DND-41 (cell line): ENCODE data around the gene ZNF789.

Experiments
- ATAC-seq: fragments of 200-7000 bp; cut with Tn5 transposase; 3 replicates; pipeline ENCODE4 v1.9.1; 2021; ENCODE audit warnings: low read depth; ENCODE audit not compliant: insufficient read depth
- DNase-seq: peaks from one replicate; pipeline ENCODE4 v3.0.0-alpha.2; 2020
- H2AFZ ChIP-seq: 2 replicates; pipeline ENCODE4 v1.6.0; 2012; ENCODE audit warnings: low read depth, low read length
- H3K27ac ChIP-seq: 2 replicates; pipeline ENCODE4 v1.5.1; 2012; ENCODE audit warnings: low read length, inconsistent platforms
- H3K27me3 ChIP-seq: fragments of 200-600 bp; sonication (generic); 2 replicates; pipeline ENCODE4 v1.6.0; 2012; ENCODE audit warnings: low read length, mild to moderate bottlenecking, inconsistent platforms; ENCODE audit not compliant: insufficient read depth, poor library complexity
- H3K36me3 ChIP-seq: 2 replicates; pipeline ENCODE4 v1.5.1; 2012; ENCODE audit warnings: low read length, inconsistent platforms; ENCODE audit not compliant: insufficient read depth
- H3K4me1 ChIP-seq: 2 replicates; pipeline ENCODE4 v1.5.1; 2012; ENCODE audit warnings: mild to moderate bottlenecking, low read length; ENCODE audit not compliant: insufficient read depth
- H3K4me2 ChIP-seq: 2 replicates; pipeline ENCODE4 v1.6.0; 2012; ENCODE audit warnings: mild to moderate bottlenecking, moderate library complexity, low read length, inconsistent platforms; ENCODE audit not compliant: insufficient read depth
- H3K4me3 ChIP-seq, 2 experiments: fragments of 200-600 bp in 1 of 2; shearing (Covaris generic) in 1 of 2; 2 replicates each; pipeline ENCODE4 v1.5.1; 2012 to 2016; ENCODE audit warnings: inconsistent platforms in 2 of 2, low read length in 2 of 2, mild to moderate bottlenecking in 2 of 2, low read depth in 1 of 2, moderate library complexity in 1 of 2
- H3K79me2 ChIP-seq: 2 replicates; pipeline ENCODE4 v1.6.0; 2012; ENCODE audit warnings: low read length, inconsistent platforms; ENCODE audit not compliant: insufficient read depth
- H3K9ac ChIP-seq: 2 replicates; pipeline ENCODE4 v1.6.0; 2012; ENCODE audit warnings: low read depth, mild to moderate bottlenecking, inconsistent platforms, low read length, moderate library complexity
- H3K9me3 ChIP-seq: 2 replicates; pipeline ENCODE4 v1.5.1; 2012; ENCODE audit warnings: low read length, moderate library complexity, mild to moderate bottlenecking, inconsistent platforms; ENCODE audit not compliant: insufficient read depth, severe bottlenecking
- H4K20me1 ChIP-seq: 2 replicates; pipeline ENCODE4 v1.6.0; 2012; ENCODE audit warnings: low read length; ENCODE audit not compliant: insufficient read depth
- CTCF ChIP-seq: IDR thresholded peaks from 2 replicates; pipeline ENCODE4 v1.5.1; 2012; ENCODE audit warnings: borderline replicate concordance, low read length, moderate library complexity, mild to moderate bottlenecking; ENCODE audit not compliant: poor library complexity, severe bottlenecking; ENCODE audit errors: extremely low read depth
- EZH2 ChIP-seq: IDR thresholded peaks from 3 replicates; pipeline ENCODE4 v1.6.1; 2012; ENCODE audit warnings: borderline replicate concordance, low read depth, mild to moderate bottlenecking, moderate library complexity, low read length, inconsistent platforms; ENCODE audit not compliant: severe bottlenecking

Gene ZNF789

GRCh38 chr7:99438573-99439480 is 33.9 kb upstream of the ZNF789 start, which contains the start of the genes CPSF4 and PTCD1:
TSS of gene CPSF4 (plus strand) at chr7:99438943. CDS start at chr7:99439083, 140 bp downstream.
TSS of gene PTCD1 (minus strand) at chr7:99438798. CDS start at chr7:99435242, 3,556 bp downstream.
- Histone ChIP-seq H3K36me3 (peaks cover 47% of the 10 kb centered on the region), H3K79me2 (peaks cover 75% of the 10 kb centered on the region), H4K20me1 (peaks cover 16% of the 10 kb centered on the region), H3K4me2 (peak within 1 kb of the TSS; percentile 78), H3K27me3 (no peaks in the 10 kb centered on the region), H2AFZ (peak within 1 kb of the TSS; percentile 97), H3K9me3 (no peaks in the 10 kb centered on the region), H3K9ac (peak within 1 kb of the TSS; percentile 94), H3K4me1 (peaks cover 38% of the 10 kb centered on the region), H3K4me3 (peak within 1 kb of the TSS; percentile 95 to 97), H3K27ac (peak within 1 kb of the TSS; percentile 80)
- DNase-seq (peak; percentile 93), ATAC-seq (peak; percentile 89)
- TF ChIP-seq EZH2 (no peak), CTCF (no peak)

DNA sequence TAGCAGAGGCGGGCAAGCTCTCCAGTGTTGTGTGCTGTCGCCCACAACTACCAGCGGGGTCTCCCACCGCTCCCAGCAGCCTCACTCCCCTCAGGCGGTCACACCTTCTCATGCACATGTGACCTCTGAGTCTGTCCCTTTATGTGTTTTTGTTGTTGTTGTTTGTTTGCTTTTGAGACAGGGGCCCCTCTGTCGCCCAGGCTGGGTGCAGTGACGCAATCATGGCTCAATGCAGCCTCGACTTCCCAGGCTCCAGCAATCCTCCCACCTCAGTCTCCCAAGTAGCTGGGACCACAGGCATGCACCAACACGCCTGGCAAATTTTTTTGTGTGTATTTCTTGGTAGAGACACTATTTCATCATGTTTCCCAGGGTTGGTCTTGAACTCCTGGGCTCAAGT is 32.5 kb upstream of the ZNF789 start:
- no peak overlapping the region for H2AFZ ChIP-seq
- peak overlapping the region; percentile 94 for H3K9ac ChIP-seq
- H3K36me3 ChIP-seq: peaks cover 48% of the 10 kb centered on the region
- no peak for TF ChIP-seq CTCF
- no peak for TF ChIP-seq EZH2
- no peak for ATAC-seq
- H3K79me2 ChIP-seq: peaks cover 84% of the 10 kb centered on the region
- H3K9me3 ChIP-seq: no peaks in the 10 kb centered on the region
- peak overlapping the region; percentile 78 for H3K4me2 ChIP-seq
- no peak for DNase-seq
- H3K4me3 ChIP-seq: peak overlapping the region; percentile 95 to 97; a peak in 3 of 4 replicates
- no peaks in the 10 kb centered on the region for H3K27me3 ChIP-seq
- H3K4me1 ChIP-seq: peaks cover 38% of the 10 kb centered on the region
- H4K20me1 ChIP-seq: peaks cover 16% of the 10 kb centered on the region
- peak overlapping the region; percentile 80; the same call in 1 of the 2 replicates for H3K27ac ChIP-seq

GRCh38 chr7:99446096-99446495 is 26.6 kb upstream of the ZNF789 start:
- Histone ChIP-seq H3K4me1 (peaks cover 3% of the 10 kb centered on the region), H3K27ac (no peak overlapping the region), H3K27me3 (no peaks in the 10 kb centered on the region), H3K36me3 (peaks cover 90% of the 10 kb centered on the region), H3K9ac (no peak overlapping the region), H3K79me2 (peaks cover 55% of the 10 kb centered on the region), H3K4me3 (no peak overlapping the region), H3K9me3 (no peaks in the 10 kb centered on the region), H3K4me2 (no peak overlapping the region), H2AFZ (no peak overlapping the region), H4K20me1 (peaks cover 21% of the 10 kb centered on the region)
- TF ChIP-seq CTCF (no peak), EZH2 (no peak)
- no peak for ATAC-seq
- no peak for DNase-seq
